Adrenal gland (tissue), 5 donors: ENCODE measurements around the gene LTB4R.

Experiments used
- CTCF ChIP-seq, 6 experiments: fragments of 450-650 bp in 4 of 6; fragments of 200-600 bp in 2 of 6; sonication (generic) in 1 of 6; IDR thresholded peaks; 1 replicate in 5 of 6; 2 replicates in 1 of 6; pipeline versions ENCODE4 v1.5.1 to v1.8.0; 2016 to 2021; ENCODE audit warnings: antibody characterized with exemption in 6 of 6, mild to moderate bottlenecking in 2 of 6, moderate library complexity in 1 of 6
- POLR2A ChIP-seq, 2 donors: fragments of 450-650 bp; IDR thresholded peaks; one replicate each; pipeline ENCODE4 v1.6.1; 2017; ENCODE audit warnings: antibody characterized with exemption in 2 of 2, mild to moderate bottlenecking in 2 of 2, moderate library complexity in 1 of 2
- donor health status: DM: no; HTN: no; CAD: no.

- TF ChIP-seq CTCF (IDR thresholded peaks at IDR 0.05) (no peak), POLR2A (IDR thresholded peaks at IDR 0.05) (no peak)
These were observed 49.4 kb upstream of the LTB4R start for GRCh38 chr14:24261969-24262327.
